ENCODE data around the gene PEX26.
"Not testable (repeated sequence)": the region's sequence is repeated elsewhere in the genome, so short reads cannot be mapped to it uniquely, and the experiment has no call there.

PEX26 gene

DNA sequence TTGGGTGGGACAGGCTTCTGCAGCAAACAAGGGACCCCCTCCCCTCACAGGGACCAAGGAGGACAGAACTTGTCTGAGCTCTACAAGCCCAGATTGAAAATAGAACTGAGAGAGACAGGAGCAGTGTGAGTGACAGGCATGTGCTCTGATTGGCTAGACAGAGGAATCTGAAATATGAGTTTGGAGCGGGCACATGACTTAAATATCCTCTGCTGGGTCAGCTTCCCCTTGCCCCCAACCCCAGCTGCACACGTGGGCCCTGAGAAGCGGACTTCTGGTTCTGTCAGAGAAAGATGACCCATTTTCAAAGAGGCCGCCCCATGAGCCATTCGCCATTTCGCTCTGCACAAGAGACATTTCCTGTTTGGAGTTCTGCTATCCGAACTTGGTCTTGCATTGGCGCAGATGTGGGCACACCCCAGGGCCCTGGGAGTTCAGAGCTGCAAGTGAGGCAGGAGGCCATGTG, 38.1 kb downstream of the PEX26 start:
- DNase-seq (ENCODE audit: low read depth in 2 of 2, low spot score in 1 of 2), result no peak

DNA sequence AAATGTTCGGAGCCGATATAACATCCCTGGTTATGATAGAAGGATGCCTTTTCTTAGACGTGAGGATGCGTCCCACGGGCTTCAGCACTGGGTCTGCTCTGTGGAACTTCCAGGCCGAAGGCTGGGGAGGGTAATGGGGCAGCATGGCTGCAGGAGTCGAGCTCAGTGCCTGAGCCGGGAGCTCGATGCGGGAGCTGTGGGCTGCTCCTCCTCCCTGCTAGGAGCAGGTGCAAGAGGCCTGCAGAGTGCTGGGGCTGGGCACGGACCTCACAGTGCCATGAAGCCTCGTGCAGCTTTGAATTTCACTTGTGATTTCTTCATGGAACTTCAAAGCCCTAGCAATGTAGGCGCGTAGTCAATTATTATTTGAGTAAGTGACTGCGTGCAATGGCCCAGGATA, 38.8 kb downstream of the PEX26 start:
- DNase-seq (ENCODE audit: low read depth in 2 of 2, low spot score in 1 of 2), result no peak

DNA sequence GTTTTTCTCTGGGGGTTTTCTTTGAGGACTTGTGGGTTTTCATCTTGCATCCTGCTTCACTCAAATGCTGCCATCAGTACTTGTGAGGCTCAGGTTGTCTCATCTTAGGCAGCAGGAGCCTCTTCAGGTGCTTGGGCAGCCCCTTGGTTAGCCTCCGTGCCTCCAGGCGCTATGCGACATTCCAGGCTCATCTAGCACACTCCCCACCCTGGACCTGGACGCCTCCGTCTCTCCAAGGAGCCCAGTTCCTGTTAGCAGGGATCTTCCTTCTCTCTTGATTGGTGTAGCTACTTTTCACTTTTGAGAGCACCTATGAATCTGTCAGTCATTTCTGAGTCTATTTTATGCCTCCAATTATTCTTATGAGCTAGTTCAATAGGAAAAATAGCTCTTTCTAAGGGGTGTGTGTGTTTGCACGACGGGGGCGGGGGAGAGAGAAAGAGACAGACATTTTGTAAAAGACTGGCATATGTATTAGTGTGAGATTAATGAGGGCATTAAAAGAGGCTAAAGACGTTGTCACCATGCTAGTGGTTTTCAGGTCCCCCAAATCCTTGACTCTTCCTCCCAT, 40.6 kb downstream of the PEX26 start:
- no peak for DNase-seq (ENCODE audit: low read depth in 2 of 2, low spot score in 1 of 2)

DNA sequence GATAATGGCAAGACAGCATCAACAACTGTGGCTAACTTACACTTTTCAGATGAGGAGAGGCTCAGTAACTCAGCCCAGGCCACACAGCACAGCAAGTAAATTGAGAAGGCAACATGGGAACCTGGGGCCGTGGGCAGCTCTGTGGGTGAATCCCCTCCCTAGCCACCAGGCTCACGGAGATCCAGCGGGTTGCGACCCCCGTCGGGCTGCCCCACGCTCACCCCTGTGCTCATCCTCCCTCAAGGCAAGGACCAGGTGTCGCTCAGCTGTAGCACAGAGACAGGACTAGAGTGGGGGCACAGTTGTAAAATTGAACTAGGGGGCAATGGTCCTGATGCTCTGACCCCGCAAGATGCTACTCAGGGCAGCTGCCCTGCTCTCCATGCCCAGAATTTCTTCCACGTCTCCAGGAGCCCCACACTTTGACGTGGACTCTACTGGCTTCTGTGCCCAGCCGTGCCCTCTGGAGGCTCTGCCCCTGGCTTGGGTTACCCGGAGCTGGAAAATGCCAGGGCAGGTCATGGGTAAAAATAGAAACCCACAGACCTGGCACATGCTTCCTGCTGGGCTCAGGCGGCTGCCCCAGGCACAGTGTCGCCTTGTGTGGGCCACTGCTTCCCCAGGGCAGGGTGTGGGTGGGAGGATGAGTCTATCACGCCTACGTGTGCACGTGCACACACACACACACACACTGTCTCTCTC, 41.8 kb downstream of the PEX26 start:
- no peak for DNase-seq (ENCODE audit: low read depth in 2 of 2, low spot score in 1 of 2)

DNA sequence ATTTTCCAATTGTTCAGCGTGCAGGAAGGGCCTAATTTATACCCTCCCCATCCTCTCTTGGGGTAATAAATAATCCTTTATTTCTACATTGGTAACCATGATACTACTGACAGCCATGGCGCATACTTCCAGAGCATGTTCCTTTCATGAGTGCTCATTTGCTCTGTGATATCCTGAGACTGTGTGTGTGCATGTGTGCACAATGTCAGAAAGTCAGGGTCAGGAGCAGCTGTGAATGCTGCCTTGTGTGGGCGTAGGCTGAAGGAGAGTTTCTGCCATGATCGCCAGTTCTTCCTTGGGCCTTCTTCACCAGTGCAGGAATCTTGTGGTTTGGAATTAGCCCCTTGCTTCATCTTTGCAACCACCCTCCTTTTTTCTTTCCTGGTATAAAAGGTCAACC, 43.1 kb downstream of the PEX26 start:
- no peak for DNase-seq (ENCODE audit: low read depth in 2 of 2, low spot score in 1 of 2)

DNA sequence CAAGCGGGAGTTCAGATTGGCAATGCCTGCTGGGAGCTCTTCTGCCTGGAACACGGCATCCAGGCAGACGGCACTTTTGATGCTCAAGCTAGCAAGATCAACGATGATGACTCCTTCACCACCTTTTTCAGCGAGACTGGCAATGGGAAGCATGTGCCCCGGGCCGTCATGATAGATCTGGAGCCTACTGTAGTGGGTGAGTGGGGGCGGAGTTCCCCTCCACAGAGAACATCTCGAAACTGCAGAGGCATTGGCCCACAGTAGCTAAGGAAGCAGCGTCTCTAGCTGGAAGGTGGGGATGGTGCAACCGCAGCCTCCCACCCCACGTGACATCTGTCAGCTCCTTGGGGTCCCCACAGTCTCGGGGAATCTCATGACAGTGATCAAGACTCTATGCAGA, 43.7 kb downstream of the PEX26 start:
- DNase-seq (ENCODE audit: low read depth in 2 of 2, low spot score in 1 of 2), result no peak

DNA sequence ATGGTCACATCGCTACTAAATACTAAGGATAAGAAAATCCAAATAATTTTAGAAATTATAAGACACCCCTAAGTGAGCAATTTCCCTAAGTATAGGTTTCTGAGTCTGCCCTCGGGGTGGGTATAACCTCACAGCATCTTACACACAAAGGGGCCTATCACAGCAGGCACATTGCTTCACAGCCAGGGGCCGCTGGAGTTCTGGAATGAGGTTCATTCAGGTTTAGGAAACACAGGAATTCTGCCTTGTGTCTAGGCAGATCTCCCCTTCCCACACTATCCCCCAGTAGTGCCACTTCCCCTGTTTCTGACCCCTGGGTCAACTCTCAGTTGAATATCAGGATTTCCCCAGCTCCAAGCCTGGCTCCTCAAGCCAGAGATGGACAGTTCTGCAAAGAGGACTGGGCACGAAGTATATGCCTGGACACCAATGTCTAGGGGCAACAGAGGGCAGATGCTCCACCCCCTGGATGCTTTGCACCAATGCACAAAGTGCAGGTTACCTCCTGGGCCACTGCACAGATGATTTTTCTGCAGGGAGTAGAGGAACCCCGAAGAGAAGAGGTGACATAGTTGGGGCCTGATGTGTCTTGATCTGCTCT, 44.3 kb downstream of the PEX26 start:
- DNase-seq (ENCODE audit: low read depth in 2 of 2, low spot score in 1 of 2), result no peak

DNA sequence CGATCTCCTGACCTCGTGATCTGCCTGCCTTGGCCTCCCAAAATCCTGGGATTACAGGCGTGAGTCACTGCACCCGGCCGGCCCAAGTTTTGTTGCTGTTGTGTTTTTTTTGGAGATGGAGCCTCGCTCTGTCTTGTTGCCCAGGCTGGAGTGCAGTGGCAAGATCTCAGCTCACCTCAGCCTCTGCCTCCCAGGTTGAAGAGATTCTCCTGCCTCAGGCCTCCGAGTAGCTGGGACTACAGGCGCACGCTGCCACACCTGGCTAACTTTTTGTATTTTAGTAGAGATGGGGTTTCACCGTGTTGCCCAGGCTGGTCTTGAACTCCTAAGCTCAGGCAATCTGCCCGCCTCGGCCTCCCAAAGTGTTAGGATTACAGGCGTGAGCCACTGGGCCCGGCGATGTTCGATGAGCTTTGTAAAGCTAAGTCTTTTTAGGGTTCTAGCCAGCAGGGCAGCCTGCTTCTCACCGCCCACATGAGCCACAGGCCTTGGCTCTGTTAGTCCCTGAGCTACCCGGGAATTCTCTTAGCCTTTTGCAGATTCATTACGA, 45.8 kb downstream of the PEX26 start:
- DNase-seq (ENCODE audit: low read depth in 2 of 2, low spot score in 1 of 2), result not testable (repeated sequence)

DNA sequence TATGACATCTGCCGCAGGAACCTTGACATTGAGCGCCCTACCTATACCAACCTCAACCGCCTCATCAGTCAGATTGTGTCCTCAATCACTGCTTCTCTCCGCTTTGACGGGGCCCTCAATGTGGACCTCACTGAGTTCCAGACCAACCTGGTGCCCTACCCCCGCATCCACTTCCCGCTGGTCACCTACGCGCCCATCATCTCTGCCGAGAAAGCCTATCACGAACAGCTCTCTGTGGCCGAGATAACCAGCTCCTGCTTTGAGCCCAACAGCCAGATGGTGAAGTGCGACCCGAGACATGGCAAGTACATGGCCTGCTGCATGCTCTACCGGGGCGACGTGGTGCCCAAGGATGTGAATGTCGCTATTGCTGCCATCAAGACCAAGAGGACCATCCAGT, 48.8 kb downstream of the PEX26 start:
- DNase-seq (ENCODE audit: low read depth in 2 of 2, low spot score in 1 of 2), result no peak

DNA sequence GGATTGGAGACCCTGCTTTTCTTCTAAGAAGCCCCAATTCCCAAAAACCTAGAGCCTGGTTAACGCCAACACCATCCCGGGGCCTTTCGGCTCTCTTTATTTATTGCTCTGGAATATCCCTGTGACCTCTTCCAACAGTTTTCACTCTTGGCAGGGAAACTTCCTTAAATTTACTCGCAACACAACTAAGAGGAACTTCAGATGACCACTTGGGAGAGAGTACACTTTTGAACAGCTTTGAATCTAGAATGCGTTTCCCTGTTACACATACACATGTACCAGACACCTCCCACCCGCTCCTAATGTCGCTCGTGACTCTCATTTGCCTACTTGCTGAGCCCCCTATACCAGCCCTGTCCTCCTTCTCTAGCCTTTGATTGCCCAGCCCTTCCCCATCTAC, 52.2 kb downstream of the PEX26 start:
- no peak for DNase-seq (ENCODE audit: low read depth in 2 of 2, low spot score in 1 of 2)

DNA sequence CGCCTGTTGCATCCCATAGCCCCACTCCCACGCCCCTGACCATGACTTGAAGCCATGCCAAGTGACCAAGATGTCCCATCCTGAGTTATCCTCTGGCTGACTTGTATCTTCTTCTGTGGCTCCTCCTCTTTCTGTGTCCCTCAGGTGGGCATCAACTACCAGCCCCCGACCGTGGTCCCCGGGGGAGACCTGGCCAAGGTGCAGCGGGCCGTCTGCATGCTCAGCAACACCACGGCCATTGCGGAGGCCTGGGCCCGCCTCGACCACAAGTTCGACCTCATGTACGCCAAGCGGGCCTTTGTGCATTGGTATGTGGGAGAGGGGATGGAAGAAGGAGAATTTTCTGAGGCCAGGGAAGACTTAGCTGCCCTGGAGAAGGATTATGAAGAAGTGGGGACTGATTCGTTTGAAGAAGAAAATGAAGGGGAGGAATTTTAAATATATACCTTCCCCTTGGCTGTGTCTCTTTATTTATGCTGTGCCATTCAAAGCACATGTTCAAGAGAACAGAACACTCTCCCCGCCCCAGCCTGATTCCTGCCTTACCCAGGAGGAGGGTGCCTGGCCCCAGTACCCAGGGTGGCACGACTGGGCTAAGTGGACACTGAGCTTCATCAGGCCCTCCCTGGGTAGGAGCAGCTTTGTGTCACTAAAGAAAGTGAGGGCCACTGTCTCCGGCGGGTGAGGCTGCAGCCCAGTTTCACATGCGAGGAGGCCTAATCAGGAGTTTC, 53.1 kb downstream of the PEX26 start:
- DNase-seq (ENCODE audit: low read depth in 2 of 2, low spot score in 1 of 2), result no peak

DNA sequence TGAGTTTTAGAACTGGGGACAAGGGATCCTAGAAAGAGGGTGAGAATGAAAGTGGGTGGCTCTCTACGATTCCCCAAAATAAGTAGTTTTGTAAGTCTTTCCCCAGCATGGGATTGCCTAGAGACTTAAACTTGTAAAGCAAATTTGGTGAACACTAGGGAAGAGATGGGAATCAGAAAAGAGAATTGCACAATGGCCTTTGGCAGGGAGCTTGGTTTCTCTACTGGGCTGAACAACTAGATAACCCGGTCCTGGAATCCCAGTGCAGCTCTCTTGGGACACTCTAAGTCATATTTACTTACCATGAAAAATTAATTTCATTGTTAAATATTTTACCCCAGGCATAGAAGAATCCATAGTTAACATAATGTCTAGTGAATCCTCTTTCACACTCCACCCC, 55.7 kb downstream of the PEX26 start:
- DNase-seq (ENCODE audit: low read depth in 2 of 2, low spot score in 1 of 2), result no peak

DNA sequence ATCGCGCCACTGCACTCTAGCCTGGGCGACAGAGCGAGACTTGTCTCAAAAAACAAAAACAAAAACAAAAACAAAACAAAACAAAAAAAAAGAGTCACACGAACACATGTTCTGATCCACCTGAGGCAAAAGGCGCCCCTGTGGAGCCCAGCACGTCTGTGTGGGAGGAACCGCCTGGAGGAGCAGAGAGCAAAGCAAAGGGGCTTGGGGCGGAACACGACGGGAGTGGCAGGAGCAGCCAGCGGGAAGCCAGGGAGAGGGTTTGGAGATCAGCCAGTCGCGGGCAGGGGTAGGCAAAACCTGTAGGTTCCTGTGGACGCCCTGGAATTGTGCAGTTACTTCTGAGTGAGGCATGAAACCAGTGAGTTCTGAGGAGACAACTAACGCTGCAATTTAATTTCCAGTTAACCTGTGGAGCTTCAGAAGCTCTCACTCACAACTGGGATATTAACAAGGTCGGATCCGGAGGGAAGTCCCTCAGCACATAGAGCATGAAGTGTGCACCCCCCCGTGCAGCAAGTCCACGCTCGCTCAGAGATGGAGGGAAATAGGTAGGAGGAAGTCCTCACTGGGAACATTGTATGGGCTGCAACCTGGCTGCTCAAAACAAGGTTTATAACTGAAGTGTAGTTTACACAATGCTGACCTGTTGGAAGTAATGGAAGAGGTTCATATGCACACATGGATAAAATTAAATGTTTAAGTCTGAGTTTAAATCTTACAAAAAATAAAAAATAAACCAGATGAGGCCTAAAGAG, 59.0 kb downstream of the PEX26 start:
- no peak for DNase-seq (ENCODE audit: low read depth in 2 of 2, low spot score in 1 of 2)

DNA sequence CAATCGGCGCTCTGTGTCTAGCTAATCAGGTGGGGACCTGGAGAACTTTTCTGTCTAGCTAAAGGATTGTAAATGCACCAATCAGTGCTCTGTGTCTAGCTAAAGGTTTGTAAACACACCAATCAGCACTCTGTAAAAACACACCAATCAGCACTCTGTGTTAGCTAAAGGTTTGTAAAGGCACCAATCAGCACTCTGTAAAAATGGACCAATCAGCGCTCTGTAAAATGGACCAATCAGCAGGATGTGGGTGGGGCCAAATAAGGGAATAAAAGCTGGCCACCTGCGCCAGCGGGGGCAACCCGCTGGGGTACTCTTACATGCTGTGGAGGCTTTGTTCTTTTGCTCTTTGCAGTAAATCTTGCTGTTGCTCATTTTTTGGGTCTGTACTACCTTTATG, 63.2 kb downstream of the PEX26 start:
- not testable (repeated sequence) for DNase-seq (ENCODE audit: low read depth in 2 of 2, low spot score in 1 of 2)

DNA sequence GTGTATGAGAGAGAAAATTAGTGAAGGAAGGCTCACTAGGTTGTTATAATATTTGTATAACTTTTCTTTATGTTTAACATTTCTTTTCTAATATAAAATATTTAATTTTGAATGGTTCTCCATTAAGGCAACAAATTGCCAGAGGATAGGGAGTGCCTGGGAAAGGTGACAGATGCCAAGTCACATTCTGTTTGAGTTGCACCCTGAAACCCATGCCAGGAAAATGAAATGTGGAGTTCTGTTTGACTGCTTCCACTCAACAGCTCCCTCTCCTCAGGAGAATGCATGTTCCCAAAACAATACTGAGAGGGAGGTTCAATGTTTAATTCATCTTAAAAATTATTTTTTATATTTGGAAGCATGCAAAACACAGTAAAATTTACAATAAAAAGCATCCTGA, 66.3 kb downstream of the PEX26 start:
- no peak for DNase-seq (ENCODE audit: low read depth in 2 of 2, low spot score in 1 of 2)

DNA sequence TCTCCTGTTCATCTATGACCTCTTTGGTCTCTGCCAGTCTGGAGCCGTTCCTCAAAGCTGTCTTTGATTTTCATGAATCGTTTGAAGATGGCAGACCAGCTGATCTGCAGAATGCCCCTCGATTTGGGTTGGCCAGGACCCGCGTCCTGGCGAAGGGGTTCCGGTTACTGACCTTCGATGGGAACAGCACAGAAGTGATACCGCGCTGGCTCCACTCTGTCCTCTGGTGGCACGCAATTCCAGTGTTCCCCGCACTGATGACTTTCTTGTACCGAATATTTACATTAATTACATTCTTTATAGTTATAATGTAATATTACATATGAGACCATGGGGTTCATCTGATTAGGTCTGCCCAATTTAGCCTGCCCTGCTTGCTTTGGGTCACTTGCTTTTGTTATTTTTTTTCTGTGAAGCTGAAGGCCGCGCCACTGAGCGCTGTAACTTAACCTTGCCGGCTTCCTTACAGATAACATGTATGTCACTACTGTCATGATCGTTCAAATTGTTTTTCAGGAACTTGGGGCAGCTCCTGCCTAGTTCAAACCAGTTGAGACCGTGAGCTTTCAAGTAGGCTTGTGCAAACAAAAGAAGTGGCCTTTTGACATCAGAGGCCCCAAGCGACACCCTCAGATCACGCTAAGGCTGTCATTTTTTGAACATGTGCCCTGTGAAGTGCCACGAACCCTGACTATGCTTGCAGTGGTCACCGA, 68.0 kb downstream of the PEX26 start:
- DNase-seq (ENCODE audit: low read depth in 2 of 2, low spot score in 1 of 2), result no peak

DNA sequence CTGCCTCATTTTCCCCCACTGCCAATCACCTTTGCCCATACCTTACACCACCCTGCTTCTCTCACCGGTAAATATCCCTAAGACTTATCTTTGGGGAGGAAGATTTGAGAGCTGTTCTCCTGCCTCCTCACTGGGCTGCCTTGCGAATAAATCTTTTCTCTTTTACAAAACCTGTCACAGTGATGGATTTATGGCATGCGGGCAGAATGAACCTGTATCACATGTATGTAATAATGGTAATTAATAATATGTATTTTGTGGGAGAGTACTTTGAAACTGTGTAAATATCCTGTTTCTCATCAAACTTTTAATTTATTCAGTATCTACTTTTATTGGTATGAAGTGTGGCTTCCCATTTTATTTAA, 68.6 kb downstream of the PEX26 start:
- DNase-seq (ENCODE audit: low read depth in 2 of 2, low spot score in 1 of 2), result no peak

DNA sequence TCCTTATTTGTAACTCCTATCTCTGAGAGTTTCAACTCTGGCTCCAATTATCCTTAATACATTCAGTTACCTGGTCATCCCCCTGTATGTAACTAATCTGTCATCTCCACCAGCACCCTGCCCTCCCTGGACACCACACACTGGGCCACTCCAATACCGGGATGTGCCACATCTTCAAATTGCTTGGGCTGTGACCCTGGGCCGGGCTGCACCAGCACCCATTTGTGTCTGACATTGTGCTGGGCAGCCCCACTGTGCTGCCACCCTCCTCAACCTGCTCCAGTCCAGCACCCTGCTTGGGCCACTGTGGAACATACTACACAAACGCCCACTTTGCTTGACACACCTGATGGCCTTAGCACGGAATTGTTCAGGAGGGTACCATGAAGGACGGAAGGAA, 70.0 kb downstream of the PEX26 start:
- DNase-seq (ENCODE audit: low read depth in 2 of 2, low spot score in 1 of 2), result no peak

DNA sequence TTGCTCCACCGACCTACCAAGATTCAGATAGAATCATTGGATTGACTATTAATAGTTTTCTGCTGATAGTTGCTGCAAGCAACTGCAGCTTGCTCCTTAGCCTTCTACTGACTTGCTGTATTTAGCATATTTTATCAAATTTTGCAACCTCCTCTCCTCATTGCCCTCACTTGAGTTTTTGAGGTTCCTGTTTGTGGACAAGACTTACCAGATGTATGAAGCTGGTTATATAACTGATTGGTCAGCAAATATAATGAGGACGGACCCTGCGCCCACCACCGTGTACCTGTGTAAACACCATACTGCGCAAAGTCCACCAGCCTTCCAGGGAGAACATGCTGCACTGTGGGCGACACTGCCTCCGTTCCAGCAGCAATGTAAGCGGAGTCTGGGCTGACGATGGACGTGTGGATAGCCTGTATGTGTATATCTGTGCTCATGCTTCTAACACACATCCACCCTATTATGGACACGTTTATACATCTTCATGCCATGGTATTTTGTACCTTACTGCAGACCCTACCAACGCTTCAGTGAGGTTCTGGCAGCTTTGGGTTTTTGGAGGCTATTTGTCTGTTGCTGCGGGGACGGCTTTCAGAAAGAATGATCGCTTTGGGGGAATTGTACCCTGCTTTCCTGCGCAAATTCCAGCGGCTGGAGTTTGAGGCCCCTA, 70.6 kb downstream of the PEX26 start:
- no peak for DNase-seq (ENCODE audit: low read depth in 2 of 2, low spot score in 1 of 2)

DNA sequence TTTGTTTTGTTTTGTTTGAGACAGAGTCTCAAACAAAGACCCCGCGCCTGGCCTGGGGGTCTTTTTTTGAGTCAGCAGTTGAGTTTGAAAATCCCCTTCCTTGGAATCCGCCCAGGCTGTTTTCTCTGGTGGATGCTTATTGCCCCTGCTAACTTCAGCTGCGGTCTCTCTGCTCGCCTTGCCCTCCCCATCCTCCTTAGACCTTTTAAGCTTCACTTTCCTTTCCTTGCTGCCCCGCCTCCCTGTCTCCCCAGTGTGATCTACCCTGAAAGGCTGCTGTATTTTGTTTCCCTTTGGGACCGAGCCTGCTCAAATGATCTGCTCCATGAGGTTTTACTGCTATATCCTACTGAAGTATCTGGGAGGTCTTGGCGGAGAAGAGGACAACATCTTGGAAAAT, 74.7 kb downstream of the PEX26 start:
- DNase-seq (ENCODE audit: low read depth in 2 of 2, low spot score in 1 of 2), result no peak

Data from stimulated activated CD8-positive, alpha-beta memory T cell treated with anti-CD3 and anti-CD28 coated beads, Interleukin-4, amount 100 ng/mL, for 1 hour (primary cell).